K562 treated with DMSO at 1 percent for 24 hours (cell line): ENCODE data around the gene PRAMEF26. TPM values are rescaled to one million over a fixed set of nuclear protein-coding genes. Genes with fewer than 3 reads are reported as not detected.

Experiments used
- total RNA-seq: library from RNA; unstranded; fragments of 300-600 nt; gene quantifications from 2 replicates; pipeline ENCODE4 v1.2.3, GENCODE V29; 2022; ENCODE audit warnings: low read depth; ENCODE audit not compliant: insufficient read depth

Gene PRAMEF26
- not detected in 2 replicates for total RNA-seq

DNA sequence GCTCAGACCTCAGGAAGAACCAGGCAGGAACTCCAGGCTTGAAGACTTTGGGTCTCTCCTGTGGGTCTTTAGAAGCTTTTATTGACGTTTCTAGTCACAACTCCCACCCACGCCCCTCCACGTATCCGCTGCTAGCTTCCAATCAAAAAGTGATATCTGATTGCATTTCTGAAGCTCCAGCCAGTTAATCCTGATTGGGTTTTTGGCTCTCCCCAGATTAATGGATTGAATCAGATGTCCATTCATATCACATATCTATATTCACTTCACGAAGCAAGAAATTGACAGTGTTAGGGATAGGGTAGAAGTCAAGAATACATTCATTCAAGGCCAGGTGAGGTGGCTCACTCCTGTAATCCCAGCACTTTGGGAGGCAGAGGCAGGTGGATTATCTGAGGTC lies at the start of gene PRAMEF26:
PRAMEF26 (minus strand) TSS at position 101 of the 400 bp plus-strand sequence. CDS start 2,914 bp downstream, outside the sequence.

DNA sequence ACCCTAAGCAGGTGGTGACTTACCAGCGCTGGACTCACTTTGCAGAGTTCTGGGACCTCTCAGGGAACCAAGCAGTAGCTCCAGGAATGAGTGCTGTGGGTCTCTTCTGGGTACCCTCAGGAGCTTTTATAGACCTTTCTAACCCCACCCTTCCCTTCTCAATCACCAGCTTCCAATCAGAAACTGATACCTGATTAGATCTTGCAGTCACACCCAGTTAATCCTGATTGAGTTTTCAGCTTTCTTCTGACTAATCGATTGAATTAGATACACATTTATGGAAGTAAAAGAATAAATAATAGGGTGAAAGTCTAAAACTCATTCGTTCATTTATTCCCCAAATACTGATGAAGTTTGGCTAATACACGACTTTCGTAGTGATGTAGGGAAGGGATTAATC lies 45.5 kb upstream of the PRAMEF26 start, which contains the start of gene PRAMEF13:
PRAMEF13 (minus strand) TSS at position 101 of the 400 bp plus-strand sequence. CDS start 1,820 bp downstream, outside the sequence.

DNA sequence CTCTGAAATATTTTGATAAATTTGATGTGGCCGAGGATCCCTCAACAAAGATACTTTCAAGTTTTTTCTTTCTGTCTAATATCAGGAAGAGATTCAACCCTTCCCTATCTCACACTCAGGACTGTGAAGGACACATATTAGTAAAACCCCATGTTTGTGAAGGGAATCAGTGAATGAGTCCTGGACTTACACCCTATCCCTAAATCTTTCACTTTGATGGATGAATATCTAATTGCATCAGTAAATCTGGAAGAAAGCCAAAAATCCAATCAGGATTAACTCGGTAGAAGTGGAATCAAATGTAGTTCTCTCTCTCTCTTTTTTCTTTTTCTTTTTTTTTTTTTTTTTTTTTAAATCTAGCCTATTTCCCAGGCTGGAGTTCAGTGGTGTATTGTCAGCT lies 15.7 kb upstream of the PRAMEF26 start, which contains the start of gene PRAMEF9:
PRAMEF9 (plus strand) TSS at position 301 of the 400 bp plus-strand sequence. CDS start 3,433 bp downstream, outside the sequence.

DNA sequence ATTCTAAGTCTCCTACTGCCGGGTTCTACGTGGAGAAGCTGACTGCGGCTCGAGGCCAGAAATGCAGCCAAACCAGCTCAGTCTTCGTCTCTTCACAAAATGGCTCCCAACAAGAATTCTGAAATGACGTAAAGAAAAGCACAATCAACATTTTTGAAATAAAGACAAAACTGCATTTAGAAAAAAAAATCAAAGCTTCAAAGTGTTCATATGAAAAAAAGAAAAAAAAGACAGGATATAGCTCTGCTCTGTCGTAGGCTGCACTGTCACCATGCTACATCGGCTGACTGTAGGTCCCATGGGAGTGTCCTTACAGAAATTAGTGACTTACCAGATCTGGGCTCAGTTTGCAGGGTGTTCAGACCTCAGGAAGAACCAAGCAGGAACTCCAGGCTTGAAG lies 9.7 kb upstream of the PRAMEF26 start, which contains the start of gene HNRNPCL4:
HNRNPCL4 (minus strand) TSS at position 101 of the 400 bp plus-strand sequence. CDS start 164 bp downstream, outside the sequence.

DNA sequence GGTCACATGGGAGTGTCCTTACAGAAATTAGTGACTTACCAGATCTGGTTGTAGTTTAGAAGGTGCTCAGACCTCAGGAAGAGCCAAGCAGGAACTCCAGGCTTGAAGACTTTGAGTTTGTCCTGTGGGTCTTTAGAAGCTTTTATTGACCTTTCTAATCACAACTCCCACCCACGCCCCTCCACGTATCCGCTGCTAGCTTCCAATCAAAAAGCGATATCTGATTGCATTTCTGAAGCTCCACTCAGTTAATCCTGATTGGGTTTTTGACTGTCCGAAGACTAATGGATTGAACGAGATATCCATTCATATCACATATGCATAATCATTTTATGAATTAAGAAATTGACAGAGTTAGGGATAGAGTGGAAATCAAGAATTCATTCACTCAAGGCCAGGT lies 39.1 kb downstream of the PRAMEF26 start, which contains the start of gene HNRNPCL2:
HNRNPCL2 (minus strand) TSS at position 101 of the 400 bp plus-strand sequence. CDS start 454 bp downstream, outside the sequence.

Other genes starting within 250 kb of the PRAMEF26 start
- gene PRAMEF7, start 239.4 kb downstream of the PRAMEF26 start, total RNA-seq: not detected in 2 replicates
- not detected in 2 replicates for gene PRAMEF6, start 208.4 kb downstream of the PRAMEF26 start, total RNA-seq
- not detected in 2 replicates for gene PRAMEF27, start 99.4 kb downstream of the PRAMEF26 start, total RNA-seq
- not detected in 2 replicates for gene HNRNPCL3, start 95.2 kb downstream of the PRAMEF26 start, total RNA-seq
- not detected in 2 replicates for gene PRAMEF25, start 85.2 kb downstream of the PRAMEF26 start, total RNA-seq
- not detected in 2 replicates for gene HNRNPCL2, start 39.2 kb downstream of the PRAMEF26 start, total RNA-seq
- gene HNRNPCL4, start 9.6 kb upstream of the PRAMEF26 start, total RNA-seq: not detected in 2 replicates
- gene PRAMEF9, start 15.8 kb upstream of the PRAMEF26 start, total RNA-seq: not detected in 2 replicates
- not detected in 2 replicates for gene PRAMEF13, start 45.4 kb upstream of the PRAMEF26 start, total RNA-seq
- not detected in 2 replicates for gene PRAMEF18, start 70.1 kb upstream of the PRAMEF26 start, total RNA-seq
- gene PRAMEF5, start 98.2 kb upstream of the PRAMEF26 start, total RNA-seq: not detected in 2 replicates
- 0.21 TPM in 1 of 2 replicates, not detected in the other for gene PRAMEF8, start 129.1 kb upstream of the PRAMEF26 start, total RNA-seq
- not detected in 2 replicates for gene PRAMEF33, start 147.5 kb upstream of the PRAMEF26 start, total RNA-seq
- not detected in 2 replicates for gene PRAMEF15, start 159.6 kb upstream of the PRAMEF26 start, total RNA-seq
- not detected in 2 replicates for gene PRAMEF14, start 191.1 kb upstream of the PRAMEF26 start, total RNA-seq
- not detected in 2 replicates for gene PRAMEF19, start 215.9 kb upstream of the PRAMEF26 start, total RNA-seq
- gene PRAMEF17, start 233.6 kb upstream of the PRAMEF26 start, total RNA-seq: not detected in 2 replicates